Measurements from ENCODE around the gene PEX26. TPM values are rescaled to one million over a fixed set of nuclear protein-coding genes. Genes with fewer than 3 reads are reported as not detected.
"Not testable (repeated sequence)": the region's sequence is repeated elsewhere in the genome, so short reads cannot be mapped to it uniquely, and the experiment has no call there.

The PEX26 gene
- total RNA-seq, 2 experiments from 2014 or later: 56.3 to 56.8 TPM

DNA sequence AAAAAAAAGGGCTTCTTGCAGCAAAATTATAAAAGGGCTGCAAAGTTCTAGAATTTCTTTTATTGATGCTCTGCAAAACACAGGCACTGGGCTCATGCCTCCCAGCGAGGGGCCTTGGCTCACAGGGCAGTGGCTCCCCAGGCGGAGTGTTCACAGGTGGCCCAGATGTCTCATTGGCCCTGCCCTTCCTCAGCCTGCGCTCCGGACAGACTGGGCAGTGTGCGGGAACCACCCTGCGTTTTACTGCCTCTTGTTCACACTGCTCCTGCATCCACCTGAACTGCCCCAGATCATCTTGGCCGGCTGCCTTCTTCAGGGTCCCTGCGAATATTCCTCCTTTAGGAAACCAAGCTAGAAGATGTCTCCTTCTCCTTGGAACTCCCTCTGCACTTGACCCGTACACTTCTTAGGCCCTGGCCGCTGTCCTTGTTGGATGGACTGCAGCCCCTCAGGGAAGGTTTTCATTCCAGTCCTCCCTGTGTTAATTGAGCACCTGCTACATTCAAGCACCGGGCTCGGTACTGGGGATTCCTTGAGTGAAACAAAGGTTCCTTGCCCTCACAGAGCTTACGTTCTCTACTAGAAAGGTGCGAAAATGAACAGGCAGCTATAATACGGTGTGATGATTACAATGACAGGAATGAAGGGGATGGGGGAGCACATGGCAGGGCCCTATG, 37.3 kb downstream of the PEX26 start:
- CTCF ChIA-PET: interaction anchor here (0.7 kb wide), 1 partner anchor 9 kb away, joined by 3 read pairs; no protein-coding TSS in a partner anchor
- Mint-ChIP-seq H3K27ac (no peak overlapping the region), H3K4me3 (no peak overlapping the region), H3K4me1 (ENCODE audit: low read depth) (peaks cover 20% of the 10 kb centered on the region), H3K36me3 (no peaks in the 10 kb centered on the region), H3K9me3 (no peaks in the 10 kb centered on the region), H3K27me3 (peaks cover 7% of the 10 kb centered on the region)
- intact Hi-C loops (cut with micrococcal nuclease): no loop called here
- POLR2A ChIA-PET: no interaction called here
- DNase-seq: no peak

- no peaks in the 10 kb centered on the region for H3K36me3 Mint-ChIP-seq
- peaks cover 5% of the 10 kb centered on the region for H3K27me3 Mint-ChIP-seq
- no peak for DNase-seq
- H3K27ac Mint-ChIP-seq: no peak overlapping the region
- ChIA-PET POLR2A (no interaction called here), CTCF (interaction anchor here (0.7 kb wide), 1 partner anchor 10 kb away, joined by 3 read pairs; no protein-coding TSS in a partner anchor)
- H3K4me3 Mint-ChIP-seq: no peak overlapping the region
- no peaks in the 10 kb centered on the region for H3K9me3 Mint-ChIP-seq
- intact Hi-C loops (cut with micrococcal nuclease): no loop called here
- peaks cover 15% of the 10 kb centered on the region for H3K4me1 Mint-ChIP-seq (ENCODE audit: low read depth)
Observed at GRCh38 chr22:18115906-18116371, 38.1 kb downstream of the PEX26 start.

GRCh38 chr22:18116634-18117033, 38.8 kb downstream of the PEX26 start:
- intact Hi-C loops (cut with micrococcal nuclease): no loop called here
- Mint-ChIP-seq H3K4me1 (ENCODE audit: low read depth) (peaks cover 14% of the 10 kb centered on the region), H3K4me3 (no peak overlapping the region), H3K27ac (no peak overlapping the region), H3K27me3 (peaks cover 2% of the 10 kb centered on the region), H3K9me3 (no peaks in the 10 kb centered on the region), H3K36me3 (no peaks in the 10 kb centered on the region)
- ChIA-PET CTCF (no interaction called here), POLR2A (no interaction called here)
- DNase-seq: no peak

GRCh38 chr22:18118345-18118915, 40.6 kb downstream of the PEX26 start:
- Mint-ChIP-seq H3K4me1 (ENCODE audit: low read depth) (peaks cover 14% of the 10 kb centered on the region), H3K27me3 (no peaks in the 10 kb centered on the region), H3K9me3 (no peaks in the 10 kb centered on the region), H3K27ac (no peak overlapping the region), H3K4me3 (no peak overlapping the region), H3K36me3 (no peaks in the 10 kb centered on the region)
- POLR2A ChIA-PET: no interaction called here
- no peak for DNase-seq
- intact Hi-C loops (cut with micrococcal nuclease): no loop called here
- CTCF ChIA-PET: no interaction called here

GRCh38 chr22:18119409-18120110, 41.8 kb downstream of the PEX26 start:
- Mint-ChIP-seq H3K36me3 (no peaks in the 10 kb centered on the region), H3K27me3 (no peaks in the 10 kb centered on the region), H3K4me1 (ENCODE audit: low read depth) (peaks cover 4% of the 10 kb centered on the region), H3K9me3 (no peaks in the 10 kb centered on the region), H3K27ac (no peak overlapping the region), H3K4me3 (no peak overlapping the region)
- POLR2A ChIA-PET: no interaction called here
- no peak for DNase-seq
- CTCF ChIA-PET: no interaction called here
- intact Hi-C loops (cut with micrococcal nuclease): no loop called here

GRCh38 chr22:18120857-18121256, 43.1 kb downstream of the PEX26 start:
- DNase-seq: no peak
- no peaks in the 10 kb centered on the region for H3K9me3 Mint-ChIP-seq
- no peaks in the 10 kb centered on the region for H3K36me3 Mint-ChIP-seq
- H3K27me3 Mint-ChIP-seq: no peaks in the 10 kb centered on the region
- intact Hi-C loops (cut with micrococcal nuclease): no loop called here
- H3K4me1 Mint-ChIP-seq (ENCODE audit: low read depth): peaks cover 4% of the 10 kb centered on the region
- ChIA-PET CTCF (no interaction called here), POLR2A (no interaction called here)
- H3K4me3 Mint-ChIP-seq: no peak overlapping the region
- H3K27ac Mint-ChIP-seq: no peak overlapping the region

DNA sequence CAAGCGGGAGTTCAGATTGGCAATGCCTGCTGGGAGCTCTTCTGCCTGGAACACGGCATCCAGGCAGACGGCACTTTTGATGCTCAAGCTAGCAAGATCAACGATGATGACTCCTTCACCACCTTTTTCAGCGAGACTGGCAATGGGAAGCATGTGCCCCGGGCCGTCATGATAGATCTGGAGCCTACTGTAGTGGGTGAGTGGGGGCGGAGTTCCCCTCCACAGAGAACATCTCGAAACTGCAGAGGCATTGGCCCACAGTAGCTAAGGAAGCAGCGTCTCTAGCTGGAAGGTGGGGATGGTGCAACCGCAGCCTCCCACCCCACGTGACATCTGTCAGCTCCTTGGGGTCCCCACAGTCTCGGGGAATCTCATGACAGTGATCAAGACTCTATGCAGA, 43.7 kb downstream of the PEX26 start:
- H3K9me3 Mint-ChIP-seq: no peaks in the 10 kb centered on the region
- peaks cover 4% of the 10 kb centered on the region for H3K36me3 Mint-ChIP-seq
- no peak overlapping the region for H3K27ac Mint-ChIP-seq
- no peaks in the 10 kb centered on the region for H3K27me3 Mint-ChIP-seq
- H3K4me1 Mint-ChIP-seq (ENCODE audit: low read depth): peaks cover 4% of the 10 kb centered on the region
- intact Hi-C loops (cut with micrococcal nuclease): no loop called here
- ChIA-PET POLR2A (no interaction called here), CTCF (no interaction called here)
- no peak for DNase-seq
- no peak overlapping the region for H3K4me3 Mint-ChIP-seq

DNA sequence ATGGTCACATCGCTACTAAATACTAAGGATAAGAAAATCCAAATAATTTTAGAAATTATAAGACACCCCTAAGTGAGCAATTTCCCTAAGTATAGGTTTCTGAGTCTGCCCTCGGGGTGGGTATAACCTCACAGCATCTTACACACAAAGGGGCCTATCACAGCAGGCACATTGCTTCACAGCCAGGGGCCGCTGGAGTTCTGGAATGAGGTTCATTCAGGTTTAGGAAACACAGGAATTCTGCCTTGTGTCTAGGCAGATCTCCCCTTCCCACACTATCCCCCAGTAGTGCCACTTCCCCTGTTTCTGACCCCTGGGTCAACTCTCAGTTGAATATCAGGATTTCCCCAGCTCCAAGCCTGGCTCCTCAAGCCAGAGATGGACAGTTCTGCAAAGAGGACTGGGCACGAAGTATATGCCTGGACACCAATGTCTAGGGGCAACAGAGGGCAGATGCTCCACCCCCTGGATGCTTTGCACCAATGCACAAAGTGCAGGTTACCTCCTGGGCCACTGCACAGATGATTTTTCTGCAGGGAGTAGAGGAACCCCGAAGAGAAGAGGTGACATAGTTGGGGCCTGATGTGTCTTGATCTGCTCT, 44.3 kb downstream of the PEX26 start:
- no peaks in the 10 kb centered on the region for H3K9me3 Mint-ChIP-seq
- no peak overlapping the region for H3K4me3 Mint-ChIP-seq
- CTCF ChIA-PET: no interaction called here
- no peak overlapping the region for H3K27ac Mint-ChIP-seq
- no peaks in the 10 kb centered on the region for H3K27me3 Mint-ChIP-seq
- POLR2A ChIA-PET: no interaction called here
- H3K36me3 Mint-ChIP-seq: peaks cover 8% of the 10 kb centered on the region
- intact Hi-C loops (cut with micrococcal nuclease): no loop called here
- peaks cover 4% of the 10 kb centered on the region for H3K4me1 Mint-ChIP-seq (ENCODE audit: low read depth)
- no peak for DNase-seq

- H3K4me3 Mint-ChIP-seq; H3K4me1 Mint-ChIP-seq (ENCODE audit: low read depth): not testable (repeated sequence)
Observed at GRCh38 chr22:18123476-18124025, 45.8 kb downstream of the PEX26 start.

DNA sequence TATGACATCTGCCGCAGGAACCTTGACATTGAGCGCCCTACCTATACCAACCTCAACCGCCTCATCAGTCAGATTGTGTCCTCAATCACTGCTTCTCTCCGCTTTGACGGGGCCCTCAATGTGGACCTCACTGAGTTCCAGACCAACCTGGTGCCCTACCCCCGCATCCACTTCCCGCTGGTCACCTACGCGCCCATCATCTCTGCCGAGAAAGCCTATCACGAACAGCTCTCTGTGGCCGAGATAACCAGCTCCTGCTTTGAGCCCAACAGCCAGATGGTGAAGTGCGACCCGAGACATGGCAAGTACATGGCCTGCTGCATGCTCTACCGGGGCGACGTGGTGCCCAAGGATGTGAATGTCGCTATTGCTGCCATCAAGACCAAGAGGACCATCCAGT, 48.8 kb downstream of the PEX26 start:
- Mint-ChIP-seq H3K27me3 (no peaks in the 10 kb centered on the region), H3K36me3 (peaks cover 12% of the 10 kb centered on the region), H3K4me3 (no peak overlapping the region), H3K9me3 (no peaks in the 10 kb centered on the region), H3K27ac (no peak overlapping the region), H3K4me1 (ENCODE audit: low read depth) (no peaks in the 10 kb centered on the region)
- DNase-seq: no peak
- intact Hi-C loops (cut with micrococcal nuclease): no loop called here
- POLR2A ChIA-PET: no interaction called here
- CTCF ChIA-PET: no interaction called here

More at GRCh38 chr22:18123476-18124025, 45.8 kb downstream of the PEX26 start:
- intact Hi-C loops (cut with micrococcal nuclease); H3K27ac Mint-ChIP-seq; H3K27me3 Mint-ChIP-seq; DNase-seq; POLR2A ChIA-PET; H3K36me3 Mint-ChIP-seq; H3K9me3 Mint-ChIP-seq: not testable (repeated sequence)
- CTCF ChIA-PET: interaction anchor here (1.2 kb wide), 1 partner anchor 17 kb away, joined by 3 read pairs; no protein-coding TSS in a partner anchor

- no peak for DNase-seq
Observed at GRCh38 chr22:18130018-18130417, 52.2 kb downstream of the PEX26 start.

GRCh38 chr22:18130699-18131429, 53.1 kb downstream of the PEX26 start:
- intact Hi-C loops (cut with micrococcal nuclease): no loop called here
- Mint-ChIP-seq H3K9me3 (no peaks in the 10 kb centered on the region), H3K4me1 (ENCODE audit: low read depth) (no peaks in the 10 kb centered on the region), H3K4me3 (no peak overlapping the region), H3K27me3 (no peaks in the 10 kb centered on the region), H3K36me3 (peaks cover 12% of the 10 kb centered on the region), H3K27ac (no peak overlapping the region)
- DNase-seq: no peak
- ChIA-PET CTCF (no interaction called here), POLR2A (interaction anchor here (1.1 kb wide), 1 partner anchor 24 kb away, joined by 3 read pairs; no protein-coding TSS in a partner anchor)

More at GRCh38 chr22:18130018-18130417, 52.2 kb downstream of the PEX26 start:
- Mint-ChIP-seq H3K9me3 (no peaks in the 10 kb centered on the region), H3K36me3 (peaks cover 12% of the 10 kb centered on the region), H3K27me3 (no peaks in the 10 kb centered on the region), H3K27ac (no peak overlapping the region), H3K4me1 (ENCODE audit: low read depth) (no peaks in the 10 kb centered on the region), H3K4me3 (no peak overlapping the region)
- POLR2A ChIA-PET: no interaction called here
- CTCF ChIA-PET: no interaction called here
- intact Hi-C loops (cut with micrococcal nuclease): no loop called here

Measured in activated CD4-positive, alpha-beta memory T cell treated with anti-CD3 and anti-CD28 coated beads for 36 hours (primary cell).